HG02938 (cell line): ENCODE results near the gene MRTFA.
"Not testable (repeated sequence)": the region's sequence is repeated elsewhere in the genome, so short reads cannot be mapped to it uniquely, and the experiment has no call there.

Experiments
- ATAC-seq: cut with Tn5 transposase; IDR thresholded peaks from one replicate; pipeline ENCODE4 v1.9.1; 2021; ENCODE audit warnings: mild to moderate bottlenecking, moderate library complexity; ENCODE audit not compliant: unreplicated experiment

The MRTFA gene

GRCh38 chr22:40403141-40403540 is 233.4 kb downstream of the MRTFA start:
- ATAC-seq = no peak

- ATAC-seq = no peak
Measured at GRCh38 chr22:40401981-40402406, 234.5 kb downstream of the MRTFA start.

- no peak for ATAC-seq
Measured at GRCh38 chr22:40401532-40401931, 235.0 kb downstream of the MRTFA start.

GRCh38 chr22:40400159-40400558 is 236.4 kb downstream of the MRTFA start:
- ATAC-seq = no peak

GRCh38 chr22:40399621-40400020 is 236.9 kb downstream of the MRTFA start:
- ATAC-seq = no peak

GRCh38 chr22:40397396-40397795 is 239.1 kb downstream of the MRTFA start:
- no peak for ATAC-seq

- ATAC-seq = no peak
Measured at GRCh38 chr22:40396882-40397281, 239.6 kb downstream of the MRTFA start.

- ATAC-seq = no peak
Measured at GRCh38 chr22:40395607-40396006, 240.9 kb downstream of the MRTFA start.

- ATAC-seq = no peak
Measured at GRCh38 chr22:40394607-40395006, 241.9 kb downstream of the MRTFA start.

- no peak for ATAC-seq
Measured at GRCh38 chr22:40392618-40393017, 243.9 kb downstream of the MRTFA start.

- ATAC-seq = no peak
Measured at GRCh38 chr22:40391417-40391816, 245.1 kb downstream of the MRTFA start.

GRCh38 chr22:40388231-40388630 is 248.3 kb downstream of the MRTFA start:
- ATAC-seq = no peak

- ATAC-seq = no peak
Measured at GRCh38 chr22:40387746-40388145, 248.8 kb downstream of the MRTFA start.

GRCh38 chr22:40385036-40385782 is 251.3 kb downstream of the MRTFA start:
- no peak for ATAC-seq

- ATAC-seq = no peak
Measured at GRCh38 chr22:40383905-40384304, 252.6 kb downstream of the MRTFA start.

- no peak for ATAC-seq
Measured at GRCh38 chr22:40381461-40381860, 255.1 kb downstream of the MRTFA start.

GRCh38 chr22:40378448-40378847 is 258.1 kb downstream of the MRTFA start:
- ATAC-seq = not testable (repeated sequence)

- no peak for ATAC-seq
Measured at GRCh38 chr22:40377931-40378330, 258.6 kb downstream of the MRTFA start.

GRCh38 chr22:40376149-40376548 is 260.4 kb downstream of the MRTFA start:
- no peak for ATAC-seq

- no peak for ATAC-seq
Measured at GRCh38 chr22:40374567-40374966, 262.0 kb downstream of the MRTFA start.

GRCh38 chr22:40368836-40369235 is 267.7 kb downstream of the MRTFA start:
- ATAC-seq = no peak

- no peak for ATAC-seq
Measured at GRCh38 chr22:40368016-40368415, 268.5 kb downstream of the MRTFA start.

GRCh38 chr22:40367342-40367741 is 269.2 kb downstream of the MRTFA start:
- no peak for ATAC-seq
